GM12875 (cell line): ENCODE results near the gene OR5D18.

Experiments used
- H3K4me3 ChIP-seq: one replicate; pipeline ENCODE4 v1.5.1; 2011; ENCODE audit warnings: low read depth, low read length, control low read depth
- CTCF ChIP-seq: IDR thresholded peaks from 2 replicates; pipeline ENCODE4 v1.5.1; 2011; ENCODE audit warnings: low read depth, mild to moderate bottlenecking, control low read depth, inconsistent platforms, low read length, moderate library complexity, borderline replicate concordance; ENCODE audit not compliant: insufficient read depth

Gene OR5D18

DNA sequence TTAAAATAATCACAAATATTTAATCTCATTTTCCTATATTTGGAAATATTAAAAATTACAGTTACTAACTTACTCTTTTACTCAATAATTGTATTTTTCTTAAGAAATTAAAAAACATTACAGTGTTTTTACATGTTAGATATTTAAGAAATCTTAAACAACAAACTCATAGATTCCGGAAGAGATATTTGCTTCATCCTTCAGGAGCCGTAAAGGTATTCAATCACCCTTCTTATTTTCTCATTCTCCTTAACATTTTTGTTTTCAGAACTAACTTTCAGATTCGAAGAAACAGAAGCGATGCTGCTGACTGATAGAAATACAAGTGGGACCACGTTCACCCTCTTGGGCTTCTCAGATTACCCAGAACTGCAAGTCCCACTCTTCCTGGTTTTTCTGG is at the start of gene OR5D18:
Gene OR5D18 (plus strand): TSS at position 301 of the 400 bp plus-strand sequence. CDS start 0 bp downstream, at position 301.
- H3K4me3 ChIP-seq: no peak within 1 kb of the TSS
- no peak for TF ChIP-seq CTCF

- no peak within 1 kb of the TSS for H3K4me3 ChIP-seq
- TF ChIP-seq CTCF: no peak
Measured at GRCh38 chr11:55773138-55773537, 46.3 kb upstream of the OR5D18 start, which contains the start of gene OR5D13. TSS of gene OR5D13 (plus strand) at chr11:55773438. CDS start at chr11:55773438, 0 bp downstream.

DNA sequence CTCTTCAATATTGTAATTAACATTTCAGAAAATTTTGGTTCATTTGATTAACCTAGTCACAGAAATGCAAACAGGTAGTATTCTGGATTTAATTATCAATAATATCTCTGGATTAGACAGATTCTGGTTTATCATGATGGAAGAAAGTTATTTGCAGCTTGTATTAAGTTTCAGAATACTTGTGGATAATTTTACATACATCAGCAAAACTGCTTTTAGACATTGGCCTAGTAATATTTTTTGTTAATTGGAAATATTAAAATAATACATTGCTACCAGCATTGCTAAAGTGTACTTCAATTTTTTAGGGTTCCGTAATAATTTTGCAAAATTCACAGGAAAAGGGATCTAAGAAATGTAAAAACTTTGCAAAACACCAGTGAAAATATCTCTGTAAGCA is 27.8 kb upstream of the OR5D18 start:
- TF ChIP-seq CTCF: no peak

GRCh38 chr11:55793321-55793720 is 26.1 kb upstream of the OR5D18 start:
- no peak for TF ChIP-seq CTCF
- H3K4me3 ChIP-seq: no peak overlapping the region

More for the DNA sequence above, 27.8 kb upstream of the OR5D18 start:
- no peak overlapping the region for H3K4me3 ChIP-seq

- TF ChIP-seq CTCF: no peak
- H3K4me3 ChIP-seq: no peak within 1 kb of the TSS
Measured at GRCh38 chr11:55795256-55795655, 24.2 kb upstream of the OR5D18 start, which contains the start of gene OR5D14. TSS of gene OR5D14 (plus strand) at chr11:55795556. CDS start at chr11:55795556, 0 bp downstream.

GRCh38 chr11:55806248-55806647 is 13.2 kb upstream of the OR5D18 start:
- H3K4me3 ChIP-seq: no peak overlapping the region
- no peak for TF ChIP-seq CTCF

DNA sequence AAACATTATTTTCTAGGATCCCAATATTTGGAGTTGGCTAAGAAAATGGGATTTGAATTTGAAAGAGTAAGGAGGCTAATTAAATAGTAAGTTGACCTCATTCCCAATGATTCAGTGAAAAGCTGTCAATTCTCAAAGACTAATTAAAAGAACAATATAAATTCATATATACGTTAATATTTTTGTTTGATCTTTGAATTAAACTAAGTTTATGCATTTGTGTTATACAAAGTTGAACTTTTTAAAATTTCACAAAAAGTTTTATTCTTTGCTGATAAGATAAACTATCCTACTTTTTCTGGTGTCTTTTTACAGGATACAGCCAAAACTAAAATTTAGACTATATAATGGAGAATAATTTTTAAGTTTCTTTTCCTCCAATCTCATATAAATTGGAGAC is 8.4 kb upstream of the OR5D18 start, which contains the start of gene OR5L1:
Gene OR5L1 (plus strand): TSS at position 301 of the 400 bp plus-strand sequence. CDS start 100 bp downstream, outside the sequence.
- no peak within 1 kb of the TSS for H3K4me3 ChIP-seq
- TF ChIP-seq CTCF: no peak
